Thyroid gland (tissue), 4 donors: ENCODE measurements around the gene PARD3B. TPM values are rescaled to one million over a fixed set of nuclear protein-coding genes. Genes with fewer than 3 reads are reported as not detected.
A peak's percentile ranks its signal among the peaks of the same experiment; 100 is the strongest.

Source experiments
- DNase-seq, 2 donors: peaks; one replicate each; pipeline ENCODE4 v3.0.0-alpha.2; 2019
- H3K27ac ChIP-seq, 3 donors: fragments of 200-600 bp; sonication (generic); 1 replicate in 2 of 3; 2 replicates in 1 of 3; pipeline ENCODE4 v1.5.1; 2016 to 2019; ENCODE audit warnings: mild to moderate bottlenecking in 1 of 3, moderate library complexity in 1 of 3
- H3K27me3 ChIP-seq: fragments of 200-600 bp; sonication (generic); one replicate; pipeline ENCODE4 v1.5.1; 2019
- H3K36me3 ChIP-seq, 2 donors: fragments of 200-600 bp; sonication (generic); one replicate each; pipeline ENCODE4 v1.5.1; 2016 to 2019
- H3K4me1 ChIP-seq, 2 donors: fragments of 200-600 bp; sonication (generic); one replicate each; pipeline ENCODE4 v1.5.1; 2017 to 2019
- H3K4me3 ChIP-seq, 3 donors: fragments of 200-600 bp; sonication (generic); replicated peaks in 1 of 3; 1 replicate in 2 of 3; 2 replicates in 1 of 3; pipeline ENCODE4 v1.5.1; 2016; ENCODE audit warnings: mild to moderate bottlenecking in 1 of 3
- H3K9me3 ChIP-seq: fragments of 200-600 bp; sonication (generic); one replicate; pipeline ENCODE4 v1.5.1; 2017
- CTCF ChIP-seq, 6 experiments: fragments of 200-600 bp in 3 of 6; fragments of 450-650 bp in 3 of 6; sonication (generic) in 3 of 6; IDR thresholded peaks; one replicate each; pipeline ENCODE4 v1.5.1; 2016 to 2019; ENCODE audit warnings: antibody characterized with exemption in 6 of 6, mild to moderate bottlenecking in 2 of 6, inconsistent platforms in 1 of 6, moderate library complexity in 1 of 6
- POLR2A ChIP-seq, 2 donors: fragments of 450-650 bp; IDR thresholded peaks; one replicate each; pipeline ENCODE4 v1.6.1; 2017; ENCODE audit warnings: antibody characterized with exemption in 2 of 2, mild to moderate bottlenecking in 2 of 2, moderate library complexity in 1 of 2
- WGBS, 2 donors: methylation state at CpG; one replicate each; pipeline ENCODE4 v1.1.5; 2017; 5-methylcytosine and 5-hydroxymethylcytosine counted together
- intact Hi-C: fragments of 100-400 bp; cut with DNase I; formaldehyde crosslinking; loops from one replicate; pipeline ENCODE4 v1.15.1; 2023
- total RNA-seq, 4 donors: library from RNA; depleted of rRNA; stranded (reverse); fragments of >200 nt; gene quantifications; one replicate each; pipeline ENCODE4 v1.2.3, GENCODE V29; 2016

PARD3B gene
- total RNA-seq, 4 donors from 2014 or later: 27.0 to 43.4 (median 34.6) TPM

DNA sequence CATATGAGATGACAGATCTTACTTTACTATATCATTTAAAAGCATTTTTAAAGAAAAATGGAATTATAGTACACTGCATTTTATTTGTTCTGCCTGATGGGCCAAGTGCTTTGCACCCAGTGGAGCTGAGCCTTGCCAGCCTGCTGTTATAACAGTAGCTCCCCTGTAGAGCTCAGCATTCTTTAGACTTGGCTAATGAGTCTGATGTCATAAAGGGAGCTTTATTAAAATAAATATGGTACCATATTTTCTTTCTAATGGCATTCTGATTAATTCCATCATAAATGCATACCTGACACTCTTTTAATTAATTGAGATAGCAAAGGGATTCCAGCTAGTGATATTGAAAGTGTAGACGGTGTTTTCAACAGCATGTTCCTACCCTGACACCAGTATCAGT lies 40.7 kb downstream of the PARD3B start:
- WGBS, 2 donors: 98 to 100% methylated on average over 1 of the region's 1 CpG
- TF ChIP-seq CTCF (IDR thresholded peaks at IDR 0.05) (no peak), POLR2A (IDR thresholded peaks at IDR 0.05) (no peak)
- Histone ChIP-seq H3K4me1 (no peaks in the 10 kb centered on the region), H3K4me3 (no peak overlapping the region), H3K27me3 (no peaks in the 10 kb centered on the region), H3K9me3 (no peaks in the 10 kb centered on the region), H3K27ac (no peak overlapping the region), H3K36me3 (no peaks in the 10 kb centered on the region)
- DNase-seq: peak; percentile 12 to 42
- intact Hi-C loops: no loop called here

DNA sequence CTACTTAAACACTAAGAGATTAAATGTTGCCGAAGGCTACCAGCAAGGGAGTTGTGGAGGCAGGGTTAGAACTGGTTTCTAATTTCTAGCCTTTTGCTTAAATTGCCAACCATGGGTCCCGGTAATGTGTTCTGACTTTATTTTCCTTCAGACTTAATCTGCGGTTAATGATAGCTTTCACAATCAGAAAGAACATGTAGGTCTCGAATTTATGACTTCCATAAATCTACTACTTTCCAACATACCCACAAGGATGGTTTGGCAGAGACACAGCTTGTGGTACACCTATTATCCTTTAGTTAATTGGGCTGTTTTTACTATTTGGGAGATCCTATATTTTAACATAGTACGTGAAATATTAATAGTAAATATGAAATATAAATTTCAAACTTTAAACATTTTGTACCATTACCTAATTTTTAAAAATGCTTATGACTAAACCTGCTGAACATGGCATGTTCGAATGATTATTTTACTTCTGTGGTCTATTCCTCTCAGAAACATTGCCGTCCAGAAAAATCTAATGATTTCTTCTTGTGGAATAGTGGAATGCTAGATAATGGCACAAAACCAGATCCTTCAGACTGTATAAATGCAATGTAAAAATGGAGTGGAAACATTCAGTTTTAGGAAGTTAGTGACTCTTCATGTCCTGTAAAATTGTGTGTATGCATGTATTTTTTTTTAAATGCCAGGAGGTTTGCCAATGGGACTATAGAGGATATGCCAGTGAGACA lies 41.3 kb downstream of the PARD3B start:
- 89 to 93% methylated on average over 7 of the region's 7 CpGs for WGBS, 2 donors
- intact Hi-C loops: no loop called here

DNA sequence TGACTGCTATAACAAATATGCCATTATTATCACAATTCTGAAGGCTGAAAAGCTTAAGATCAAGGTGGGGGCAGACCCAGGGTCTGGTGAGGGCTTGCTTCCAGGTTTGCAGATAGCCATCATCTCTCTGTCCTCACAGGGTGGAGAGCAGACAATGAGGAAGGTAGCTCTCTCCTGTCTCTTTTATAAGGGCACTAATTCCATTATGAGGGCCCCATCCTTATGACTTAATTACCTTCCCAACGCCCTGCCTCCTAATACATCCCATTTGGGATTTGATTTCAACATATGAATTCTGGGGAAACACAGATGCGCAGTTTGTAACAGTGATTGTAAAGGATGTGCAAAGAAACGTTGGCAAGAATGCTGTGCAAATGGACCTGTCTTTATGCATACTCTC lies 44.8 kb downstream of the PARD3B start:
- TF ChIP-seq POLR2A (IDR thresholded peaks at IDR 0.05) (no peak), CTCF (IDR thresholded peaks at IDR 0.05) (no peak)
- no peak overlapping the region for H3K27ac ChIP-seq
- intact Hi-C loops: no loop called here
- H3K36me3 ChIP-seq: no peaks in the 10 kb centered on the region
- WGBS, 2 donors: 90 to 93% methylated on average over 3 of the region's 3 CpGs
- no peak for DNase-seq
- H3K4me1 ChIP-seq: no peaks in the 10 kb centered on the region
- H3K27me3 ChIP-seq: no peaks in the 10 kb centered on the region
- H3K4me3 ChIP-seq: no peak overlapping the region
- H3K9me3 ChIP-seq: no peaks in the 10 kb centered on the region

More for the DNA sequence above, 41.3 kb downstream of the PARD3B start:
- H3K9me3 ChIP-seq: no peaks in the 10 kb centered on the region
- H3K4me1 ChIP-seq: no peaks in the 10 kb centered on the region
- H3K27me3 ChIP-seq: no peaks in the 10 kb centered on the region
- no peak overlapping the region for H3K27ac ChIP-seq
- no peaks in the 10 kb centered on the region for H3K36me3 ChIP-seq
- no peak for TF ChIP-seq CTCF (IDR thresholded peaks at IDR 0.05)
- TF ChIP-seq POLR2A (IDR thresholded peaks at IDR 0.05): no peak
- no peak overlapping the region for H3K4me3 ChIP-seq
- no peak for DNase-seq

- 88 to 89% methylated on average over 1 of the region's 1 CpG for WGBS, 2 donors
Measured at GRCh38 chr2:204591225-204591624, 46.0 kb downstream of the PARD3B start.

More at GRCh38 chr2:204591225-204591624, 46.0 kb downstream of the PARD3B start:
- Histone ChIP-seq H3K27me3 (no peaks in the 10 kb centered on the region), H3K4me3 (no peak overlapping the region), H3K36me3 (no peaks in the 10 kb centered on the region), H3K27ac (no peak overlapping the region), H3K4me1 (no peaks in the 10 kb centered on the region), H3K9me3 (no peaks in the 10 kb centered on the region)
- TF ChIP-seq POLR2A (IDR thresholded peaks at IDR 0.05): no peak
- no peak for TF ChIP-seq CTCF (IDR thresholded peaks at IDR 0.05)
- no peak for DNase-seq
- intact Hi-C loops: no loop called here
